Stimulated activated CD4-positive, alpha-beta T cell treated with anti-CD3 and anti-CD28 coated beads, Interleukin-1b, Interleukin-23, amount 100 ng/mL, for 4 hours (primary cell): ENCODE data around the gene ACO1.
"Not testable (repeated sequence)": the region's sequence is repeated elsewhere in the genome, so short reads cannot be mapped to it uniquely, and the experiment has no call there.

Source experiments
- DNase-seq, 2 donors: peaks; one replicate each; pipeline ENCODE4 v3.0.0-alpha.2; 2020; ENCODE audit warnings: low read depth in 2 of 2

The ACO1 gene

GRCh38 chr9:32384364-32385151 is at the start of gene ACO1:
Gene ACO1, plus strand, starts transcription at chr9:32384643. Its CDS starts 20,864 bp downstream, at chr9:32405507.
- peak; percentile 81 to 89 for DNase-seq

DNA sequence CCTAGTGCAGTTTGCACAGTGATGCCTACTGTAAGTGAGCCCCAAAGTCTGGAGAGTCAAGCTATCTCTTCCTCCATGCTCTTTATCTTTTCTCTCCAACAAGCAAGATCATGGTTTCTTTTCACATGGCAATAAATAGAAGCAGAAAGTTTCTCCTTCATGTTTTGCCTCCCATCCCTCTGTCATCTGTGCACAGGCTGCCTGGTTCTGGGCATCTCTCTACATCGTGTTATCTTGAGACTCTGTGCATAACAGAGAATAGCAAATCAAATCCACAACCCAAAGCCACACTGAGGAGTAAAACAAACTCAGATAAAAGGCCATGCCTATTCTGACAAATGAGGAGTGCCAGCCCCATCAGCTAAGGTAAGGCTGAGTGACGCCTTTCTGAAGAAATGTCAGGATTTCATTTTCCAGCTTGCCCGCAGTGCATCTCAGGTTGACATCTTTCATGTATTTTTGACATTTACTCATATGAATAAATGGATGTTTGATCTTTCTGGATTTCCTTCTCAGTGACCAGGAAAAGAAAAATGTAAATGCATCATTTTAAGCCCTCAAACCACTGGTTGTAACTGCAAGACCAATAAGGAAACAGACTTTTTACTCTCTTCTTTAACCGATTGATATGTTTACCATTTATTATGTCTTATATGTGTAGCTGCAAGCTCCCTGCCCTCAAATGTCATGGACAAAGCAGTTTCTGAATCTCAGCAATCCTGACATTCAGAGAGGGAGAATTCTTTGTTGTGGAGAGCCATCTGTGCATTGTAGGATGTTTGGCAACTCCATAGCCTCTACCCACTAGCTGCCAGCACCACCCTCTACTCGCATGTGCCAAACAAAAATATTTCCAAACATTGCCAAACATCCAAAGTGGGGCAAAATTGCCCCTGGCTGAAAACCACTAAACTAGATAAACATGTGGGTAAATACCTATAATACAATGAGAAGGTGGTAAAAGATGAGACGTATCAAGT is 49.2 kb upstream of the ACO1 start:
- no peak for DNase-seq

DNA sequence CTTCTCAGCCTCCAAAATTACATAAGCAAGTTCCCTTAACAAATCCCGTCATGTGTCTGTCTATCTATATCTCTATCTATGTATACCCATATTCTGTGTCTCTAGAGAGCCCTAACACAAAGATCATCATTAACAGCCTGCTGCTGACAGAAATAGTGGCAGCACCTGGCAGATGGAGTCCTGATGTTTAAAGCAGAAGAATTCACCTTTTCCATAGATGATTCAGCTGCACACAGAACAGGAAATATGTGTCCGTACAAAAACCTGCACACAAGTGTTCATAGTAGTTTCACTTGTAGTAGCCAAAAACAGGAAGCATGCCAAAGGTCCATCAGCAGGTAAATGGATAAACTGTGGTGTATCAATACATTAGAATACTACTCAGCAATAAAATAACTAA is 45.0 kb upstream of the ACO1 start:
- DNase-seq: no peak

GRCh38 chr9:32340361-32340760 is 44.1 kb upstream of the ACO1 start:
- DNase-seq: no peak

GRCh38 chr9:32344551-32345182 is 39.8 kb upstream of the ACO1 start:
- no peak for DNase-seq

DNA sequence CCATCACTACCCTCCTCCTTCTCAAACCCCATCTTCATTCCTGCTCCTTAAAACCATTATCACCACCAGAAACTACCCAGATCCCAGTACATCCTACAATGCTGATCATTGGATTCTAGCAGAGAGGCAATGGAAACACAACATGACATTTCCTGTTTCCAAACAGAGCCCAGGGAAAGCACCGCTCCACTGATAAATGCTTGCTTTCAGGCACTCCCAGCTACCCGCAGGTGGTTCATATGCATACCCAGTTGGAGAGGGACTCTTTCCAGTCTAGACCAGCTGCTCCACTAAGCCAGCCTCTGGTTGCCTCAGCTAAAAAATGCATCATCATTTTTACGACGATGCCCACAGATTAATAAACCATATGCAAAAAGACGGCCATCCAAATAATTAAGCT is 39.2 kb upstream of the ACO1 start:
- no peak for DNase-seq

- no peak for DNase-seq
Measured at GRCh38 chr9:32347571-32347970, 36.9 kb upstream of the ACO1 start.

GRCh38 chr9:32348106-32348695 is 36.2 kb upstream of the ACO1 start:
- DNase-seq: no peak

DNA sequence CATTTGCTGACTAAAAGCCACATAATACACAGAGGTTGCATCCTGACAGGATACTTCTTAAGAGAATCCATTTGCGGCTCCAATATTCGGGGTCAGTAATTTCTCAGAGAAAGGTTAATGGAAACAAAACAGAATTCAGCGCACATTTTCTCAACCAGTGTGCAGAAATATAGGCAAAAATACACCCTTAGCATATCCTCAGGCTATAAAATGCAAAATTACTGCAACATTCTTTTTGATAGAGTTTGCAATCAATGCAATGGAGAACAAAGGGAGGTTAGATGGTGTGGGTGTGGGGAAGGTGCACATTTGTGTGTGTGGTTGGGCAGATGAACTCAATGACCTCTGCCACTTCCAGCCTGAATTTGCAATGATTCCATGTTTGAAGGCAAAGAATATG is 35.4 kb upstream of the ACO1 start:
- no peak for DNase-seq

DNA sequence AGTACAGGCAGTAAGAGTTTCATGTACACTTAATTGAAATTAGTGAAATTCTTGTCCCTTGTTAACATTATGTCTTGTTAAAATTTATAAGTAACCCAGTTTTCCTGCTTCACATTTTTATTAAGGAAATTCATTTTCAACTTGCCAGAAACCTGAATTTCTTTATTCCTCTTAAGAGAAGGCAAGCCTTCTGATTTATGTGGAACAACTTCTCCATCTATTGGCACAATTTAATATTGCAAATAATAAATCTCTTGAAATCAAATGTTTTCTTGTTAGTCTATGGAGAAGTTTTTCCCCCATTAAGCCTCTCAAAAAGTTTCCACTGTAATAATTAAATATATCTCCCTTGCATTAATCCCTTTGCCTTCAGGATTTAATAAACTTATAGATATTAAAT is 33.8 kb upstream of the ACO1 start:
- no peak for DNase-seq

DNA sequence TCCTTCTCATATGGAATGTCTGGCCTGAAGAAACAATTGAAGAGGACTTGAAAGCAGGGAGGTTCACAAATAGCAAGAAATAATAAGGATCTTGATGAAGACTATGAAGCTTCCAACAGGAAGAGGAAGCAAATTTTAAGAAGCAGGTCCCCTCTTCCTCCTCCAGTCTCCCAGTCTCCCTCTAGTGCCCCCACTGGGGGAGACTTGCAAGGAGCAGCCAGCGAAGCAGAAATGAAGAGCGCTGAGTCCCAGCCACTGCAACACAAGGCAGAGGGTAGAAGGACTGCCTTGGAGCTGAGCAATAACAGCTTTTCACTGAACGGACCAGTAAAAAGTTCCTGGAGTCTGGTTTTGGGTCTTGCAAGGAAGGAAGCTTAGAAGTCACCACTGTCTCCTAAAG is 32.6 kb upstream of the ACO1 start:
- no peak for DNase-seq

DNA sequence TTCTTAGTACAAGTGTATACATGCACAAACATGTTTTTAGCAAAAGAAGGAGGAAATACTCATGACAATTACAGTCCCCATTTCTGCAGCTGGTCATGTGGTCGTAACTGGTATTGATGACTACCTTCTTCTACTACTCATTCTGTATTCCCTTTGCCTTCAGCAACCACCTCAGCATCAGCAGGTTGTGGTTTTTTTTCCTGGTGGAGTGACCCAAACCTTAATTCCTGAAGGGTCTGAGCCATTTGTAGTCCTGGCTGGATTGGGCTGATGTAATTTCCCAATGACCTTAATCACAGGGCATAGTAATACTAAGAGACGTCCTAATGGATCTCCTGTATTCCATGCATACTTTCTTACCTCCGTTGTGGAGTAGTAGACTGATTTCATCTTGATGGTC is 31.0 kb upstream of the ACO1 start:
- DNase-seq: not testable (repeated sequence)

DNA sequence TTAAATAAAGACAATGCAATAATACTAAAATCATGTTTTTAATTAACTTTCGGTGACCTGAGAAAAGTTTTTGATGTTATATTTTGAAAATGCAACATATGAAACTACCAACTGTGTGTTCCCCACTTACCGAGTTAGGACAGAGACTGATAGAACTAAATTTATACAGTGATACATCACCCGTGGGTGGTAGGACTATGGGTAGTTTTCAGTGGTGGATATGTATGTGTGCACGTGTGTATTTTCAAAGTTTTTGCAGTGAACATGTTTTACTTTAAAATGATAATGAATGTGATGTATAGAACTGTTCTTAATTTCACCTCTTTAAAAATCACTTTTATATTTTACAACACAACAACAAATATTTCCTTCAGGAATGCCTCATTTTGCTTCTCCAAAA is 25.0 kb upstream of the ACO1 start:
- no peak for DNase-seq

GRCh38 chr9:32360983-32361673 is 23.3 kb upstream of the ACO1 start:
- no peak for DNase-seq

GRCh38 chr9:32371279-32371678 is 13.2 kb upstream of the ACO1 start:
- DNase-seq: no peak

DNA sequence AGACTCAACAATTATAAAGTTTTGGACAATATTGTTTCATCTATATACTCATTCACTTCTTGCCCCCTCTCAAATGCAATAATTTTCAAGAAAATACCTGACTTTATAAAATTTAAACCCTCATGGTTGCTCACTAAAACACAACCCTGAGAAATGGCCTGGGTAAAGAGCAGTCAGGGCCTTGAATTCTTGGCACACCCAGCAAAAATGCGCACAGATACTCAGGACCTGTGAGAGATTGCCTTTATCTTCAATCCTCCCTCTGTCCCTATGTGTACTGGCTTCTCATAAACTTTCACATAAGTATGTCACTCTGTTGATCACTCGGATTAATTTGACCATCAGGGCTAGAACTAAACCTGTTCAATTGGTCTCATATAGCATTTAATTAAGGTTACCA is 12.8 kb upstream of the ACO1 start:
- no peak for DNase-seq

- DNase-seq: no peak
Measured at GRCh38 chr9:32376285-32376684, 8.2 kb upstream of the ACO1 start.

DNA sequence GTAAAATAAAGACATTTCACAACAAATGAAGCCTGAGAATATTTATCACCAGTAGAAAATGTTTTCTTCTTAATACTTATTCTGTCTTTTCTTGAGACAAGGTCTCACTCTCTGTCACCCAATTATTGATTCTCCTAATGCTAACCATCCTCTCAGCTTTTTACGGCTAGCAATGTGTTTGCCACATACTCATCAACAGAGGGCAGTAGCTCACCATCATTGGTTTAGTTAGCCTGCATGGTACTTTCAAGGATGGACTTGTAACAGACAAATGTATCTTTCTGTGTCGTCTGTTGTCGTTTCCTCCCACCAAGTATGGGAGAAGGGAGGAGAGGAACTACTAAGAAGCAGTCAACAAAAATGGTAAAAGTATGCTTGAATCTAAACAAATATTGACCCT is 5.9 kb upstream of the ACO1 start:
- DNase-seq: peak in 1 of 2 donors; percentile 31

- peak in 1 of 2 donors; percentile 41 for DNase-seq
Measured at GRCh38 chr9:32378993-32379729, 5.3 kb upstream of the ACO1 start.

DNA sequence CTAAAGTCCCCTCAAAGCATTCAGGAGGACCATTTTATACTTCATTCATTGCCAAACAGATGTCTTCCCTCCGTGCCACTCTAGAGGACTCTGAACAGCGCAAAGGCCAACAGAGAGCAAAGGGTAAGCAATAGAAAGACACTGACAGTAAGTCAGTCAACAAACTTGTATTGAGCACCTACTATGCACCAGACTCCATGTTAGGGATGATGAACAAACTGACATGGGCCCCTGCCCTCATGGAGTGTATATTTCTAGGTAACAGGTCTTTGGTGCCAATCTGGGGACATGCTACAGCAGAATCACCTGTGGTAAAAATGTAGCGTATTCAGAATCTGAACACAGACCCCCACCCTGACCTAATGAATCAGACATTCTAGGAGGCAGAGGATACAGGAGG is 3.5 kb upstream of the ACO1 start:
- DNase-seq: no peak
